ENCODE measurements around the gene CFAP77. TPM values are rescaled to one million over a fixed set of nuclear protein-coding genes. Genes with fewer than 3 reads are reported as not detected.

CFAP77 gene
- total and polyA plus RNA-seq, 2 of the 13 experiments (the other 11 are each of a cell fraction or from before 2014, with no cell fraction given) = not detected

DNA sequence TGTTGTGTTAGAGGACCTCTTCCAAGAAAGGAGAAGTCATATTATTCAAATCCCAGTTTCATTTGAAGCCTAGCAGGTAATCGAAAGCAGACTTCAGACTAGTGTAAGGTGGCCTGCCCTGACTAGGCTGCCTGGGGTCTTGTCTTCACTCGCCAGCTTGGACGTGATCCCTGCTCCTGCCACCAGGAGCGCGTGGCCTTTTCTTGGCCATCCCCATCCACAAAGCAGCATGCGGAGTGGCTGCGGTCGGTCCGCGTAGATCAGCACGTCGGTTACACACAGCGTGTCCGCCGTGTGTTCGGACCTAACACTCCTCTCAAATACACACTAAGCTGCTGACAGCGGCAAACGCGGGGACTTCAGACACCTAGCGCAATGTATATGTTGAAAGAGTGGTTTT is 37.3 kb downstream of the CFAP77 start:
- Histone ChIP-seq H3K9ac (ENCODE audit: insufficient read depth, low read depth, low read length) (no peak overlapping the region), H3K79me2 (ENCODE audit: insufficient read depth, low read length) (no peaks in the 10 kb centered on the region), H3K4me1 (ENCODE audit: insufficient read depth, low read length) (no peaks in the 10 kb centered on the region), H2AFZ (ENCODE audit: low read length) (no peak overlapping the region), H3K27ac (ENCODE audit: extremely low read length, insufficient read depth, low read length) (no peak overlapping the region), H3K27me3 (ENCODE audit: control insufficient read depth in 1 of 2, insufficient read depth in 2 of 2, low read length in 2 of 2) (peaks cover 3 to 34% of the 10 kb centered on the region in 2 experiments), H3K9me3 (ENCODE audit: low read length) (no peaks in the 10 kb centered on the region), H3K36me3 (replicated peaks in 1 of 2; ENCODE audit: control insufficient read depth in 1 of 2, insufficient read depth in 2 of 2, low read length in 2 of 2) (no peaks in the 10 kb centered on the region), H3K4me3 (replicated peaks in 1 of 3; ENCODE audit: insufficient read depth in 1 of 3, low read depth in 2 of 3, low read length in 3 of 3) (no peak overlapping the region), H3K4me2 (ENCODE audit: low read depth, low read length) (no peak overlapping the region), H4K20me1 (ENCODE audit: insufficient read depth, low read length) (no peaks in the 10 kb centered on the region)
- WGBS (ENCODE audit: low lambda C conversion rate) = 36% methylated on average over 16 of the region's 20 CpGs
- no peak for FAIRE-seq
- ATAC-seq = peak; percentile 95
- in situ Hi-C loops (cut with HindIII; ENCODE audit: extremely low pct_ligation_motif_present, low pct_unique_long_range_greater_than_20kb) (no loop called here), intact Hi-C loops (cut with micrococcal nuclease; ENCODE audit: unreplicated experiment) (no loop called here)
- DNase-seq (ENCODE audit: low spot score) = peak; percentile 21
- CTCF ChIA-PET (ENCODE audit: low intra/inter-chr PET ratio, low total read pairs) = interaction anchor here (1.4 kb wide), 1 partner anchor 60 kb away, joined by 3 read pairs; no protein-coding TSS in a partner anchor
- no TSS peak for BruUV-seq (replicated peaks)
- TF ChIP-seq ZNF737 (CRISPR knock-in tag; IDR thresholded peaks at IDR 0.05; ENCODE audit: borderline replicate concordance) = no peak
- TF ChIP-seq, protein P1, sequence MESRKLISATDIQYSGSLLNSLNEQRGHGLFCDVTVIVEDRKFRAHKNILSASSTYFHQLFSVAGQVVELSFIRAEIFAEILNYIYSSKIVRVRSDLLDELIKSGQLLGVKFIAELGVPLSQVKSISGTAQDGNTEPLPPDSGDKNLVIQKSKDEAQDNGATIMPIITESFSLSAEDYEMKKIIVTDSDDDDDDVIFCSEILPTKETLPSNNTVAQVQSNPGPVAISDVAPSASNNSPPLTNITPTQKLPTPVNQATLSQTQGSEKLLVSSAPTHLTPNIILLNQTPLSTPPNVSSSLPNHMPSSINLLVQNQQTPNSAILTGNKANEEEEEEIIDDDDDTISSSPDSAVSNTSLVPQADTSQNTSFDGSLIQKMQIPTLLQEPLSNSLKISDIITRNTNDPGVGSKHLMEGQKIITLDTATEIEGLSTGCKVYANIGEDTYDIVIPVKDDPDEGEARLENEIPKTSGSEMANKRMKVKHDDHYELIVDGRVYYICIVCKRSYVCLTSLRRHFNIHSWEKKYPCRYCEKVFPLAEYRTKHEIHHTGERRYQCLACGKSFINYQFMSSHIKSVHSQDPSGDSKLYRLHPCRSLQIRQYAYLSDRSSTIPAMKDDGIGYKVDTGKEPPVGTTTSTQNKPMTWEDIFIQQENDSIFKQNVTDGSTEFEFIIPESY (CRISPR knock-in tag; IDR thresholded peaks at IDR 0.05) = no peak
- TF ChIP-seq, protein P2, sequence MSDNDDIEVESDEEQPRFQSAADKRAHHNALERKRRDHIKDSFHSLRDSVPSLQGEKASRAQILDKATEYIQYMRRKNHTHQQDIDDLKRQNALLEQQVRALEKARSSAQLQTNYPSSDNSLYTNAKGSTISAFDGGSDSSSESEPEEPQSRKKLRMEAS (IDR thresholded peaks at IDR 0.05) = no peak
- TF ChIP-seq, protein P3, sequence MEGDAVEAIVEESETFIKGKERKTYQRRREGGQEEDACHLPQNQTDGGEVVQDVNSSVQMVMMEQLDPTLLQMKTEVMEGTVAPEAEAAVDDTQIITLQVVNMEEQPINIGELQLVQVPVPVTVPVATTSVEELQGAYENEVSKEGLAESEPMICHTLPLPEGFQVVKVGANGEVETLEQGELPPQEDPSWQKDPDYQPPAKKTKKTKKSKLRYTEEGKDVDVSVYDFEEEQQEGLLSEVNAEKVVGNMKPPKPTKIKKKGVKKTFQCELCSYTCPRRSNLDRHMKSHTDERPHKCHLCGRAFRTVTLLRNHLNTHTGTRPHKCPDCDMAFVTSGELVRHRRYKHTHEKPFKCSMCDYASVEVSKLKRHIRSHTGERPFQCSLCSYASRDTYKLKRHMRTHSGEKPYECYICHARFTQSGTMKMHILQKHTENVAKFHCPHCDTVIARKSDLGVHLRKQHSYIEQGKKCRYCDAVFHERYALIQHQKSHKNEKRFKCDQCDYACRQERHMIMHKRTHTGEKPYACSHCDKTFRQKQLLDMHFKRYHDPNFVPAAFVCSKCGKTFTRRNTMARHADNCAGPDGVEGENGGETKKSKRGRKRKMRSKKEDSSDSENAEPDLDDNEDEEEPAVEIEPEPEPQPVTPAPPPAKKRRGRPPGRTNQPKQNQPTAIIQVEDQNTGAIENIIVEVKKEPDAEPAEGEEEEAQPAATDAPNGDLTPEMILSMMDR (CRISPR knock-in tag; IDR thresholded peaks at IDR 0.05) = 0 out of 2 replicates have a peak, but pooled peaks have one; percentile 12
- no peak for TF ChIP-seq ZNF431 (CRISPR knock-in tag; IDR thresholded peaks at IDR 0.05; ENCODE audit: borderline replicate concordance, low read depth)
- TF ChIP-seq XRCC5 (optimal IDR thresholded peaks at IDR 0.05; ENCODE audit: low read length) = peak; percentile 26
- no peak for TF ChIP-seq ZNF329 (CRISPR knock-in tag; IDR thresholded peaks at IDR 0.05; ENCODE audit: low read depth)
- TF ChIP-seq, protein P4, sequence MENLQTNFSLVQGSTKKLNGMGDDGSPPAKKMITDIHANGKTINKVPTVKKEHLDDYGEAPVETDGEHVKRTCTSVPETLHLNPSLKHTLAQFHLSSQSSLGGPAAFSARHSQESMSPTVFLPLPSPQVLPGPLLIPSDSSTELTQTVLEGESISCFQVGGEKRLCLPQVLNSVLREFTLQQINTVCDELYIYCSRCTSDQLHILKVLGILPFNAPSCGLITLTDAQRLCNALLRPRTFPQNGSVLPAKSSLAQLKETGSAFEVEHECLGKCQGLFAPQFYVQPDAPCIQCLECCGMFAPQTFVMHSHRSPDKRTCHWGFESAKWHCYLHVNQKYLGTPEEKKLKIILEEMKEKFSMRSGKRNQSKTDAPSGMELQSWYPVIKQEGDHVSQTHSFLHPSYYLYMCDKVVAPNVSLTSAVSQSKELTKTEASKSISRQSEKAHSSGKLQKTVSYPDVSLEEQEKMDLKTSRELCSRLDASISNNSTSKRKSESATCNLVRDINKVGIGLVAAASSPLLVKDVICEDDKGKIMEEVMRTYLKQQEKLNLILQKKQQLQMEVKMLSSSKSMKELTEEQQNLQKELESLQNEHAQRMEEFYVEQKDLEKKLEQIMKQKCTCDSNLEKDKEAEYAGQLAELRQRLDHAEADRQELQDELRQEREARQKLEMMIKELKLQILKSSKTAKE (CRISPR knock-in tag; IDR thresholded peaks at IDR 0.05; ENCODE audit: borderline replicate concordance) = no peak
- no peak for TF ChIP-seq NCOR1 (IDR thresholded peaks at IDR 0.05; ENCODE audit: borderline replicate concordance, low read length)
- TF ChIP-seq HNRNPLL (IDR thresholded peaks at IDR 0.05; ENCODE audit: low read depth, low read length, poor library complexity, severe bottlenecking) = peak; percentile 39
- TF ChIP-seq, protein P5, sequence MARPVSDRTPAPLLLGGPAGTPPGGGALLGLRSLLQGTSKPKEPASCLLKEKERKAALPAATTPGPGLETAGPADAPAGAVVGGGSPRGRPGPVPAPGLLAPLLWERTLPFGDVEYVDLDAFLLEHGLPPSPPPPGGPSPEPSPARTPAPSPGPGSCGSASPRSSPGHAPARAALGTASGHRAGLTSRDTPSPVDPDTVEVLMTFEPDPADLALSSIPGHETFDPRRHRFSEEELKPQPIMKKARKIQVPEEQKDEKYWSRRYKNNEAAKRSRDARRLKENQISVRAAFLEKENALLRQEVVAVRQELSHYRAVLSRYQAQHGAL (CRISPR knock-in tag; IDR thresholded peaks at IDR 0.05; ENCODE audit: not compliant biosample characterization) = no peak
- POLR2A ChIA-PET = no interaction called here
